Kidney (tissue), 14 donors: ENCODE results near the gene FAM193B. TPM values are rescaled to one million over a fixed set of nuclear protein-coding genes. Genes with fewer than 3 reads are reported as not detected.

Experiments used
- DNase-seq, 5 donors: peaks; one replicate each; pipeline ENCODE4 v3.0.0-alpha.2; 2013 to 2020
- FAIRE-seq: peaks from 2 replicates; lab custom pipeline; 2012; peaks lifted over from hg19 to GRCh38; lab: Jason Lieb, UNC
- H3K27ac ChIP-seq, 2 donors: one replicate each; pipeline ENCODE4 v1.7.0; 2013; ENCODE audit warnings: low read depth in 2 of 2, low read length in 2 of 2, inconsistent platforms in 1 of 2
- H3K27me3 ChIP-seq: one replicate; pipeline ENCODE4 v1.7.1; 2013; ENCODE audit warnings: low read length, inconsistent platforms; ENCODE audit not compliant: control insufficient read depth, insufficient read depth
- H3K36me3 ChIP-seq, 3 donors: one replicate each; pipeline versions ENCODE4 v1.7.0 to v1.7.1; 2013; ENCODE audit warnings: low read length in 3 of 3, control low read depth in 1 of 3, inconsistent platforms in 1 of 3; ENCODE audit not compliant: insufficient read depth in 3 of 3, control insufficient read depth in 2 of 3
- H3K4me1 ChIP-seq, 3 donors: one replicate each; pipeline versions ENCODE4 v1.7.0 to v1.7.1; 2013; ENCODE audit warnings: low read length in 3 of 3, inconsistent platforms in 1 of 3, low read depth in 1 of 3; ENCODE audit not compliant: control insufficient read depth in 2 of 3, insufficient read depth in 2 of 3
- H3K4me3 ChIP-seq, 3 donors: one replicate each; pipeline versions ENCODE4 v1.7.0 to v1.8.1; 2013; ENCODE audit warnings: low read length in 3 of 3, control low read depth in 1 of 3, inconsistent platforms in 1 of 3
- H3K9ac ChIP-seq, 3 donors: one replicate each; pipeline versions ENCODE4 v1.7.0 to v1.7.1; 2013; ENCODE audit warnings: low read length in 3 of 3, control low read depth in 1 of 3, inconsistent platforms in 1 of 3
- H3K9me3 ChIP-seq, 3 donors: one replicate each; pipeline versions ENCODE4 v1.7.0 to v1.7.1; 2013; ENCODE audit warnings: low read length in 3 of 3, control low read depth in 1 of 3, inconsistent platforms in 1 of 3; ENCODE audit not compliant: control insufficient read depth in 2 of 3, insufficient read depth in 1 of 3
- CTCF ChIP-seq: IDR thresholded peaks from 3 replicates; pipeline ENCODE4 v1.5.1; 2012; ENCODE audit warnings: mild to moderate bottlenecking, moderate library complexity, borderline replicate concordance; ENCODE audit not compliant: insufficient read depth; ENCODE audit errors: extremely low read depth
- intact Hi-C: fragments of 100-400 bp; cut with DNase I; formaldehyde crosslinking; loops from one replicate; pipeline ENCODE4 v1.11.1; 2022
- polyA plus RNA-seq: library from polyadenylated mRNA; stranded (reverse); fragments of 350-450 nt; fragmentation: Illumina TruSeq; extraction: RNeasy Lipid Tissue Mini Kit (QIAGEN cat#74804); gene quantifications from one replicate; pipeline ENCODE4 v1.2.3, GENCODE V29; 2014; ENCODE audit warnings: low read depth, low replicate concordance; ENCODE audit not compliant: insufficient read depth
- total RNA-seq: library from RNA; stranded (reverse); fragmentation: NEBNext Ultra II Directional; extraction: Animal tissue kit (Norgen Biotek cat#: 25700); gene quantifications from one replicate; pipeline ENCODE4 v1.2.1, GENCODE V29; 2021
- donor health status: control.
- donor health status: control.
- donor health status: control.
- donor health status: control.
- donor health status: control.
- donor health status: DM: yes; HTN: yes; CAD: no.
- donor health status: Normal renal cell carcinoma (clear cell type).

Gene FAM193B
- total and polyA plus RNA-seq, 2 donors from 2014 or later, result 61.0 to 77.8 TPM

- FAIRE-seq, result no peak
- intact Hi-C loops, result no loop called here
These were observed 54.5 kb downstream of the FAM193B start for GRCh38 chr5:177499842-177500241.

GRCh38 chr5:177498013-177498787 is 56.2 kb downstream of the FAM193B start:
- H3K4me3 ChIP-seq, result peak overlapping the region; percentile 57 to 65 (median 61)
- H3K9me3 ChIP-seq, result no peaks in the 10 kb centered on the region
- H3K9ac ChIP-seq, result peak overlapping the region; percentile 16 to 32 (median 17)
- intact Hi-C loops, result no loop called here
- no peaks in the 10 kb centered on the region for H3K27me3 ChIP-seq
- H3K27ac ChIP-seq, result peak overlapping the region; percentile 47 to 65
- FAIRE-seq (no peak), DNase-seq (peak in 2 of 5 donors; percentile 69 to 90)
- no peaks in the 10 kb centered on the region for H3K36me3 ChIP-seq
- TF ChIP-seq CTCF, result no peak
- H3K4me1 ChIP-seq, result peaks cover 0 to 14% (median 3%) of the 10 kb centered on the region in 3 donors

More at GRCh38 chr5:177499842-177500241, 54.5 kb downstream of the FAM193B start:
- H3K9ac ChIP-seq, result no peak overlapping the region
- no peak overlapping the region for H3K4me3 ChIP-seq
- H3K9me3 ChIP-seq, result no peaks in the 10 kb centered on the region
- peaks cover 0 to 9% (median 3%) of the 10 kb centered on the region in 3 donors for H3K4me1 ChIP-seq
- no peak for DNase-seq
- TF ChIP-seq CTCF, result no peak
- no peaks in the 10 kb centered on the region for H3K36me3 ChIP-seq
- H3K27me3 ChIP-seq, result no peaks in the 10 kb centered on the region
- no peak overlapping the region for H3K27ac ChIP-seq

- H3K27ac ChIP-seq, result peak within 1 kb of the TSS; percentile 86 to 91
- H3K4me1 ChIP-seq, result peaks cover 0 to 14% (median 3%) of the 10 kb centered on the region in 3 donors
- no peak for TF ChIP-seq CTCF
- no peaks in the 10 kb centered on the region for H3K9me3 ChIP-seq
- peak; percentile 97 to 99 (median 98) for DNase-seq
- peak within 1 kb of the TSS; percentile 57 to 65 (median 61) for H3K4me3 ChIP-seq
- FAIRE-seq, result peak; percentile 86
- no peaks in the 10 kb centered on the region for H3K36me3 ChIP-seq
- intact Hi-C loops, result no loop called here
- peak within 1 kb of the TSS; percentile 17 to 58 (median 32) for H3K9ac ChIP-seq
- no peaks in the 10 kb centered on the region for H3K27me3 ChIP-seq
These were observed 56.9 kb downstream of the FAM193B start, which contains the start of gene PDLIM7 for GRCh38 chr5:177497292-177498012. PDLIM7 (minus strand) TSS chr5:177497604; CDS start chr5:177496512, 1,092 bp downstream.
